ENCODE measurements around the gene EXD3.

The EXD3 gene

GRCh38 chr9:137439158-137439714, 16.3 kb upstream of the EXD3 start:
- TF ChIP-seq CTCF (IDR thresholded peaks at IDR 0.05): no peak
- H3K27me3 Mint-ChIP-seq (ENCODE audit: low read depth, poor library complexity): peaks cover 29% of the 10 kb centered on the region
- peak; percentile 1 for DNase-seq
- peaks cover 5% of the 10 kb centered on the region for H3K4me1 Mint-ChIP-seq
- peaks cover 4% of the 10 kb centered on the region for H3K9me3 Mint-ChIP-seq
- no peak overlapping the region for H3K27ac Mint-ChIP-seq
- no peak overlapping the region for H3K4me3 Mint-ChIP-seq
- H3K36me3 Mint-ChIP-seq (ENCODE audit: low read depth): no peaks in the 10 kb centered on the region

GRCh38 chr9:137438591-137439157, 15.7 kb upstream of the EXD3 start:
- Mint-ChIP-seq H3K4me1 (peaks cover 5% of the 10 kb centered on the region), H3K36me3 (ENCODE audit: low read depth) (no peaks in the 10 kb centered on the region), H3K9me3 (peaks cover 4% of the 10 kb centered on the region), H3K4me3 (no peak overlapping the region), H3K27ac (no peak overlapping the region), H3K27me3 (ENCODE audit: low read depth, poor library complexity) (peaks cover 23% of the 10 kb centered on the region)
- TF ChIP-seq CTCF (IDR thresholded peaks at IDR 0.05): no peak
- peak; percentile 1 for DNase-seq

- H3K9me3 Mint-ChIP-seq: no peaks in the 10 kb centered on the region
- no peak overlapping the region for H3K27ac Mint-ChIP-seq
- no peaks in the 10 kb centered on the region for H3K36me3 Mint-ChIP-seq (ENCODE audit: low read depth)
- H3K4me1 Mint-ChIP-seq: peaks cover 5% of the 10 kb centered on the region
- peaks cover 16% of the 10 kb centered on the region for H3K27me3 Mint-ChIP-seq (ENCODE audit: low read depth, poor library complexity)
- no peak for TF ChIP-seq CTCF (IDR thresholded peaks at IDR 0.05)
- DNase-seq: peak; percentile 1
- H3K4me3 Mint-ChIP-seq: no peak overlapping the region
Observed at GRCh38 chr9:137437691-137438590, 15.0 kb upstream of the EXD3 start.

GRCh38 chr9:137436761-137437600, 14.0 kb upstream of the EXD3 start:
- peaks cover 7% of the 10 kb centered on the region for H3K27me3 Mint-ChIP-seq (ENCODE audit: low read depth, poor library complexity)
- no peak for TF ChIP-seq CTCF (IDR thresholded peaks at IDR 0.05)
- H3K36me3 Mint-ChIP-seq (ENCODE audit: low read depth): no peaks in the 10 kb centered on the region
- H3K4me3 Mint-ChIP-seq: no peak overlapping the region
- DNase-seq: peak; percentile 2
- H3K9me3 Mint-ChIP-seq: no peaks in the 10 kb centered on the region
- H3K4me1 Mint-ChIP-seq: peaks cover 3% of the 10 kb centered on the region
- no peak overlapping the region for H3K27ac Mint-ChIP-seq

GRCh38 chr9:137435980-137436760, 13.2 kb upstream of the EXD3 start:
- Mint-ChIP-seq H3K4me1 (no peaks in the 10 kb centered on the region), H3K9me3 (no peaks in the 10 kb centered on the region), H3K4me3 (no peak overlapping the region), H3K27ac (no peak overlapping the region), H3K27me3 (ENCODE audit: low read depth, poor library complexity) (peaks cover 4% of the 10 kb centered on the region), H3K36me3 (ENCODE audit: low read depth) (no peaks in the 10 kb centered on the region)
- DNase-seq: peak; percentile 35
- TF ChIP-seq CTCF (IDR thresholded peaks at IDR 0.05): no peak
